HepG2 (cell line): ENCODE data around the gene CFAP119. TPM values are rescaled to one million over a fixed set of nuclear protein-coding genes. Genes with fewer than 3 reads are reported as not detected.

Source experiments
- AHR ChIP-seq: IDR thresholded peaks from 2 replicates; pipeline ENCODE4 v1.6.1; 2018; ENCODE audit warnings: missing genetic modification reagents, missing compliant biosample characterization
- BCLAF1 ChIP-seq: fragments of 450-650 bp; IDR thresholded peaks from 2 replicates; pipeline ENCODE4 v1.6.1; 2017; ENCODE audit warnings: mild to moderate bottlenecking
- GLMP ChIP-seq: sonication (generic); formaldehyde crosslinking; IDR thresholded peaks from 2 replicates; pipeline ENCODE4 v1.9.0; 2021; ENCODE audit warnings: missing genetic modification reagents, mild to moderate bottlenecking, borderline replicate concordance
- HIC2 ChIP-seq: sonication (generic); formaldehyde crosslinking; IDR thresholded peaks from 2 replicates; pipeline ENCODE4 v1.9.0; 2022; ENCODE audit warnings: low read depth, missing genetic modification reagents
- KLF9 ChIP-seq: IDR thresholded peaks from 2 replicates; pipeline ENCODE4 v1.6.1; 2016; ENCODE audit warnings: low read depth
- MLLT10 ChIP-seq: sonication (generic); formaldehyde crosslinking; IDR thresholded peaks from 2 replicates; pipeline ENCODE4 v1.4.0; 2020; ENCODE audit warnings: missing genetic modification reagents
- MXI1 ChIP-seq: IDR thresholded peaks from 3 replicates; pipeline ENCODE4 v1.6.1; 2012; ENCODE audit warnings: low read depth, low read length, inconsistent platforms, borderline replicate concordance
- SMAD1 ChIP-seq: sonication (generic); formaldehyde crosslinking; IDR thresholded peaks from 2 replicates; pipeline ENCODE4 v1.4.0; 2020; ENCODE audit warnings: missing genetic modification reagents, low read depth, mild to moderate bottlenecking, borderline replicate concordance
- TRIM24 ChIP-seq: sonication (generic); formaldehyde crosslinking; IDR thresholded peaks from 2 replicates; pipeline ENCODE4 v1.8.0; 2022; ENCODE audit warnings: mild to moderate bottlenecking, missing genetic modification reagents
- U2AF1 ChIP-seq: fragments of 200-400 bp; formaldehyde crosslinking; optimal IDR thresholded peaks from 2 replicates; pipeline ENCODE3; 2017; ENCODE audit warnings: mild to moderate bottlenecking, low read depth, low read length
- ZFP36L1 ChIP-seq: sonication (generic); formaldehyde crosslinking; IDR thresholded peaks from 2 replicates; pipeline ENCODE4 v1.8.0; 2022; ENCODE audit warnings: mild to moderate bottlenecking, missing genetic modification reagents, moderate library complexity
- ZNF143 ChIP-seq: sonication (generic); formaldehyde crosslinking; IDR thresholded peaks from 2 replicates; pipeline ENCODE4 v1.4.0; 2020; ENCODE audit warnings: missing genetic modification reagents
- ZNF260 ChIP-seq: sonication (generic); formaldehyde crosslinking; IDR thresholded peaks from 2 replicates; pipeline ENCODE4 v1.4.0; 2020; ENCODE audit warnings: missing genetic modification reagents, low read depth, mild to moderate bottlenecking, borderline replicate concordance
- ZNF354B ChIP-seq: sonication (generic); formaldehyde crosslinking; IDR thresholded peaks from 2 replicates; pipeline ENCODE4 v1.8.0; 2022; ENCODE audit warnings: mild to moderate bottlenecking, missing genetic modification reagents
- ZNF44 ChIP-seq: sonication (generic); formaldehyde crosslinking; IDR thresholded peaks from 2 replicates; pipeline ENCODE4 v1.5.1; 2020; ENCODE audit warnings: mild to moderate bottlenecking, missing genetic modification reagents
- ZNF609 ChIP-seq: sonication (generic); formaldehyde crosslinking; IDR thresholded peaks from 2 replicates; pipeline ENCODE4 v1.4.0; 2020; ENCODE audit warnings: mild to moderate bottlenecking, missing genetic modification reagents, borderline replicate concordance
- ZSCAN25 ChIP-seq: sonication (generic); formaldehyde crosslinking; IDR thresholded peaks from 2 replicates; pipeline ENCODE4 v1.8.0; 2022; ENCODE audit warnings: mild to moderate bottlenecking, missing genetic modification reagents
- polyA plus RNA-seq, 8 experiments: library from polyadenylated mRNA; depleted of rRNA in 3 of 8; stranded (reverse) in 7 of 8; unstranded in 1 of 8; fragments of >200 nt; fragmentation: Illumina TruSeq in 4 of 8; extraction: Trizol in 4 of 8; gene quantifications; 2 replicates each; pipeline versions ENCODE4 v1.2.1 to v1.2.3, GENCODE V29; 2011 to 2016; ENCODE audit warnings: low read depth in 4 of 8, missing spikeins in 1 of 8, mixed read lengths in 1 of 8; ENCODE audit not compliant: insufficient read depth in 1 of 8
- total RNA-seq, 5 experiments: library from RNA; depleted of rRNA; stranded (reverse); fragments of >200 nt; fragmentation: Illumina TruSeq; extraction: Trizol; gene quantifications; 2 replicates each; pipeline ENCODE4 v1.2.3, GENCODE V29; 2016; ENCODE audit warnings: low read depth in 1 of 5

Gene CFAP119
- total and polyA plus RNA-seq, 2 of the 13 experiments (the other 11 are each of a cell fraction or from before 2014, with no cell fraction given) = 6.4 TPM

GRCh38 chr16:30775392-30776188 is 13.7 kb upstream of the CFAP119 start (continued):
- TF ChIP-seq ZNF609 (CRISPR knock-in tag) = peak; percentile 74; the same call in 1 of the 2 replicates
- peak; percentile 95 for TF ChIP-seq AHR (CRISPR knock-in tag)
- peak; percentile 90; the same call in 1 of the 2 replicates for TF ChIP-seq SMAD1 (CRISPR knock-in tag)
- peak; percentile 82; the same call in 1 of the 2 replicates for TF ChIP-seq ZNF354B (CRISPR knock-in tag)
- TF ChIP-seq GLMP (CRISPR knock-in tag) = 0 out of 2 replicates have a peak, but pooled peaks have one; percentile 81
- 0 out of 2 replicates have a peak, but pooled peaks have one; percentile 90 for TF ChIP-seq ZNF44 (CRISPR knock-in tag)
- TF ChIP-seq TRIM24 (CRISPR knock-in tag) = no peak
- TF ChIP-seq BCLAF1 = no peak
- TF ChIP-seq ZNF260 (CRISPR knock-in tag) = 0 out of 2 replicates have a peak, but pooled peaks have one; percentile 32
- TF ChIP-seq MLLT10 (CRISPR knock-in tag) = no peak
- peak; percentile 95 for TF ChIP-seq ZFP36L1 (CRISPR knock-in tag)
- peak; percentile 76 for TF ChIP-seq ZSCAN25
- TF ChIP-seq KLF9 = peak; percentile 28; the same call in 1 of the 2 replicates
- peak; percentile 100 for TF ChIP-seq ZNF143 (CRISPR knock-in tag)
- peak; percentile 95; the same call in 2 of the 3 replicates for TF ChIP-seq MXI1
- peak; percentile 2; the same call in 1 of the 2 replicates for TF ChIP-seq HIC2
- no peak for TF ChIP-seq U2AF1
